ENCODE measurements around the gene AGAP1. TPM values are rescaled to one million over a fixed set of nuclear protein-coding genes. Genes with fewer than 3 reads are reported as not detected.

The AGAP1 gene
- total RNA-seq, 1 experiment from 2014 or later, result 25.8 TPM

DNA sequence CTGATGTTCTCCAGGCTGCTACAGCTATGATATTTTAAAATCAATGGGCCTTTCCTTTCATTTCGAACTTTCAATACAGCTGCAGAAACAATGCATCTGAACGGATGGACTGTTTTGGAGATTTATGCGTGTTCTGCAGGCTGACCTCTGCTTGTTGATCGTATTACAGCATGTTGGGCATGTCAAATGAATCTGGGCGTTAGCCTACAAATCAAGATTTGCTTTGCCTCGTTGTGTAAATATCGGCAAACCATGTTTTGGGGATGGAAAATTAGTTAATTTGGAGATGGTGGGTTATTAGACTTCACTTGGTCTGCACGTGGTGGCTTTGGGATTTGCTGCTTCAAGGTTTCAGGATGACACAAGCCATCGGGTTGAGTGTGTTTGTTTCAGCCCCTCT, 129.3 kb downstream of the AGAP1 start:
- Histone ChIP-seq H3K79me1 (ENCODE audit: insufficient read depth, low read depth, low read length, poor library complexity, severe bottlenecking) (no peaks in the 10 kb centered on the region), H3K4ac (ENCODE audit: low read depth, low read length) (no peak overlapping the region)
- H3K4me1 Mint-ChIP-seq, result peaks cover 10 to 11% of the 10 kb centered on the region in 2 experiments

More for the DNA sequence above, 129.3 kb downstream of the AGAP1 start:
- H3K9ac ChIP-seq (ENCODE audit: extremely low read depth, insufficient read length, low read length), result no peak overlapping the region
- H3K23me2 ChIP-seq (ENCODE audit: insufficient read length, low read depth, low read length, poor library complexity, severe bottlenecking), result no peaks in the 10 kb centered on the region
- no peak overlapping the region for H4K5ac ChIP-seq (ENCODE audit: insufficient read length, low read depth, low read length)
- no peak overlapping the region for H2AK5ac ChIP-seq (ENCODE audit: insufficient read length, low read length)
- Mint-ChIP-seq H3K4me3 (no peak overlapping the region), H3K9me3 (peaks cover 0 to 4% of the 10 kb centered on the region in 2 experiments; a peak in 1 of 5 replicates), H3K27ac (peak overlapping the region in 1 of 3 experiments; percentile 46; a peak in 1 of 7 replicates), H3K36me3 (ENCODE audit: insufficient read depth in 1 of 3, low read depth in 3 of 3) (peaks cover 4 to 8% (median 7%) of the 10 kb centered on the region in 3 experiments; a peak in 5 of 7 replicates), H3K27me3 (ENCODE audit: low read depth) (no peaks in the 10 kb centered on the region)
- peaks cover 5% of the 10 kb centered on the region; the same call in 1 of the 2 replicates for H3K79me2 ChIP-seq (ENCODE audit: insufficient read depth, low read length)
- H2BK120ac ChIP-seq (ENCODE audit: low read depth, low read length, poor library complexity, severe bottlenecking), result no peak overlapping the region
- no peak overlapping the region for H2AFZ ChIP-seq (ENCODE audit: low read length)
- H3K4me2 ChIP-seq (ENCODE audit: insufficient read depth, insufficient read length, low read length), result no peak overlapping the region
- no peak for DNase-seq
- H2BK5ac ChIP-seq (ENCODE audit: insufficient read length, low read length), result no peak overlapping the region
- H4K8ac ChIP-seq (replicated peaks; ENCODE audit: insufficient read length, low read depth, low read length), result no peak overlapping the region
- H3K18ac ChIP-seq (ENCODE audit: insufficient read length, low read depth, low read length), result no peak overlapping the region
- no peaks in the 10 kb centered on the region for H3K27me3 ChIP-seq (ENCODE audit: insufficient read depth, low read length)
- no peak overlapping the region for H4K91ac ChIP-seq (ENCODE audit: insufficient read length, low read depth, low read length)
- H3K4me1 ChIP-seq (ENCODE audit: insufficient read depth, low read length), result peaks cover 6% of the 10 kb centered on the region; the same call in 1 of the 2 replicates
- H2BK20ac ChIP-seq (ENCODE audit: low read depth, low read length, poor library complexity, severe bottlenecking), result no peak overlapping the region
- H3T11ph ChIP-seq (ENCODE audit: low read length), result no peak overlapping the region
- no peak overlapping the region for H2BK15ac ChIP-seq (ENCODE audit: low read depth, low read length)
- no peaks in the 10 kb centered on the region for H3K9me3 ChIP-seq (ENCODE audit: control insufficient read depth, low read depth, low read length)
- H3K14ac ChIP-seq (ENCODE audit: insufficient read depth, low read length), result no peak overlapping the region
- H3K56ac ChIP-seq (ENCODE audit: insufficient read length, low read depth, low read length), result no peak overlapping the region
- no CpG with 5 or more reads among the region's 9 CpGs for WGBS (ENCODE audit: extremely low coverage, insufficient read length, low lambda C conversion rate)
- H3K23ac ChIP-seq (ENCODE audit: insufficient read length, low read depth, low read length), result no peak overlapping the region
- no peaks in the 10 kb centered on the region for H4K20me1 ChIP-seq (ENCODE audit: control insufficient read depth, insufficient read depth, insufficient read length)
- TF ChIP-seq CTCF (conservative IDR thresholded peaks at IDR 0.05), result no peak
- H2BK12ac ChIP-seq (ENCODE audit: insufficient read length, low read depth, low read length), result no peak overlapping the region
- H3K27ac ChIP-seq (ENCODE audit: insufficient read length, low read depth, low read length), result no peak overlapping the region

Data from H9 (cell line).